GM18511 (cell line): ENCODE data around the gene SPOUT1.
A peak's percentile ranks its signal among the peaks of the same experiment; 100 is the strongest.
"Not testable (repeated sequence)": the region's sequence is repeated elsewhere in the genome, so short reads cannot be mapped to it uniquely, and the experiment has no call there.

Experiments used
- ATAC-seq: cut with Tn5 transposase; IDR thresholded peaks from one replicate; pipeline ENCODE4 v1.9.1; 2021; ENCODE audit warnings: mild to moderate bottlenecking, moderate library complexity; ENCODE audit not compliant: unreplicated experiment

The SPOUT1 gene

GRCh38 chr9:128810873-128811272 lies 18.7 kb downstream of the SPOUT1 start:
- no peak for ATAC-seq

- ATAC-seq = no peak
Measured at GRCh38 chr9:128809831-128810230, 19.8 kb downstream of the SPOUT1 start.

GRCh38 chr9:128809036-128809599 lies 20.5 kb downstream of the SPOUT1 start:
- no peak for ATAC-seq

DNA sequence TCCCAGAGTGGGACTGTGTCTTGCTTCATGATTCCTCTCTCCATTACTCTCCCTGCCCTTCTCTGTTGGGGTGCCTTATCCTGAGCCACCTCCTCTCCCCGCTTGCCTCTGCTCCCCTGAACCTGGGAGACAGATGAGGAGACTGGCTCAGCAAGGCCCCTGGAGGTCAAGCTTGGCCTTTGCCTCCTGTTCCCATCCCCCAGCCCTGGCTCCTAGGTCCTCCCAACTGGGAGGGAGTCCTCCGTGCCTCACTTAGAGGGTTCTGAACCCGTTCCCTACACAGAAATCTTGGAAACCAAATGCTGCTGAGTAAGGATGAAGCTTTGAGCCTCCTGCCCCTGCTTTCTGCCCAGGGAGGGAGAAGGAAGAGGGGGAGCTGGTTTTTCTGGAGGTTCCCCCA lies 21.1 kb downstream of the SPOUT1 start:
- ATAC-seq = no peak

GRCh38 chr9:128807827-128808226 lies 21.8 kb downstream of the SPOUT1 start:
- no peak for ATAC-seq

DNA sequence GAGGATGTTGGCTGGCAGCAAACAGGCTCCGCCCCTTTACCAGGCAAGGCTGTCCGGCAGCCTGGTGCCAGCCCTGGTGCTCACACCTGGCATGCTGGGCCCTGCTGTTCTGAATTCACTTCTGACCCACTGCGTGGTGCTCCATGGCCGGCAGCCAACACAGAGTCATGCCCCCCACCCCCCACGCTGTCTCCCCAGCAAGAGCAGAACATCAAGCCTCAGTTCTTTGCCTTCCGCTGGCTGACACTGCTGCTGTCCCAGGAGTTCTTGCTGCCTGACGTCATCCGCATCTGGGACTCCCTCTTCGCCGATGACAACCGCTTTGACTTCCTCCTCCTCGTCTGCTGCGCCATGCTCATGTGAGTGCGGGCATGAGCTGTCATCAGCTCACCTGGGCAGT lies 23.9 kb downstream of the SPOUT1 start:
- no peak for ATAC-seq

DNA sequence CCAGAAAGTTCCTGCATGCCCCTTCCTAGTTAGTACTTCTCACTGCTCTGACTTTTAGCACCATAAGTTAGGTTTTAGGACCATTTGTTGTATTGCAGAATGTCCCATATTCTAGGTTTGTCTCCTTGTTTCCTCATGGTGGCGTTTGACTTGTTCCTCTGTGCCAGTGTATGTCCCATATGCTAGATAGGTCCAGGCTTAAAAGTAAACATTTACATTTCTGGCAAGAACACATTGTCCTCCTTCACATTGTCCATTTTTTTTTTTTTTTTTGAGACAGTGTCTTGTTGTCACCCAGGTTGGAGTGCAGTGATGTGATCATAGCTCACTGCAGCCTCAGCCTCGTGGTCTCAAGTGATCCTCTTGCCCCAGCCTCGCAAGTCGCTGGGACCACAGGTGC lies 27.1 kb downstream of the SPOUT1 start:
- no peak for ATAC-seq

DNA sequence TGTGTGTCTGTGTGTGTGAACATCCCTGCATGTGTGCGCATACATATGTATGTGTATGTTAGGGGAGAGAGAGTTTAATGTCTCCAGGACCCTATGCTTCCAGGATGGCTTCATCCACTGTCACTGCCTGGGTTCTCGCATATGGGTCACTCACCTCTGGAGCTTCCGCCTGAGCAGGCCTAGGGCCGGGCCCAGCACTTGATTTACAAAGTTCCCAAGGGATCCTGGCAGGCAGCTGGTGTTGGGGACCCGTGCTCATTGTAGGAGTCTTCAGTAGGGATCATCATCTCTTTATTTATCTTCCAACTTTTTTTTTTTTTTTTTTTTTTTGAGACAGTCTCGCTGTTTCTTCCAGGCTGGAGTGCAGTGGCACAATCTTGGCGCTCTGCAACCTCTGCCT lies 29.5 kb downstream of the SPOUT1 start:
- no peak for ATAC-seq

DNA sequence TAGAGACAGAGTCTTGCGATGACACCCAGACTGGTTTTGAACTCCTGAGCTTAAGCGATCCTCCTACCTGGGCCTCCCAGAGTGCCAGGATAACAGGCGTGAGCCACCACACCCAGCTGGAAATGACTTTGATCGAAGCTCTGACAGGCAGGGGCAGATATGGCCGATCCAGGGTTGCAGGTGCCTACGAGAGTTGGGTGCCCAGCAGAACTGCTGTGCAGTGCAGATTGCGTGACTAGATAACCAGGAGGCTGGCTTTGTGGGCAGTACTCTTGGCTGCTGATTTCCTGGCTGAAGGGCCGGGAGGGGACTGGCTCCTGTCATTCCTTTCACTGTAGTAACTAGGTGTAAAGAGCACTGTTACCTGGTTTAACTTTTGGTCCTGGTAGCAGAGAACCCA lies 30.7 kb downstream of the SPOUT1 start:
- ATAC-seq = no peak

GRCh38 chr9:128794961-128795360 lies 34.6 kb downstream of the SPOUT1 start:
- ATAC-seq = not testable (repeated sequence)

DNA sequence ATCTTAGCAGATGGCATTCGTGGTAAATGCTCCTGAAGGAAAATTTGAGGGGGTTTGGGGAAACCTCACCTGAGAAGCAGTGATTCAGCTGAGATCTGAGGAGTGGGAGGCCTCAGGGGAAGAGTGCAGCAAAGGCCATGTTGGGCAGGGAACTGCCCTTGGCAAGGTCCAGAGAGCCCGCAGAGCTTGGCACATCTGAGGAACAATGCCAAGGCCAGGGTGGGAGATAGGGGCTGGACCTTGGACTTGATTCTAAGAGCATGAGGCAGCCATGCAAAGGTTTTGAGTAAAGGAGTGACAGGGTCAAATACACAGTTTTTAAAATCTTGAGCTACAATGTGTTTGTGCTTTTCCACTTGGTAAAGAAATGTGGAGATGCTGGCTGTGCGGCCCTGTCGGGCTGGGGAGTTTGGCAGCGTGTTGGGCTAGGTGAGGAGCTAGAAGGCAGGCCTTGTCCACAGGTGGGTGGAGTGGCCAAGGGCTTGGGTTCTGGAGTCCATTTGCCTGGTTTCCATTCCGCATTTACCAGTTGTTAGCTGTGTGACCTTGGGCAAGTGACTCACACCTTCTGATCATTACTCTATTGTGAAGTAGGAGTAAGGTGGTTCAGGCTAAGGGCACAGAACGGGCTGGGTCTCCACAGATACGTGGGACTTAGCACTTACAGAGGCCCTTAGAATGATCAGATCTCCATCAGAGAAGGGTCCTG lies 36.5 kb downstream of the SPOUT1 start:
- no peak for ATAC-seq

- no peak for ATAC-seq
Measured at GRCh38 chr9:128792134-128792533, 37.5 kb downstream of the SPOUT1 start.

DNA sequence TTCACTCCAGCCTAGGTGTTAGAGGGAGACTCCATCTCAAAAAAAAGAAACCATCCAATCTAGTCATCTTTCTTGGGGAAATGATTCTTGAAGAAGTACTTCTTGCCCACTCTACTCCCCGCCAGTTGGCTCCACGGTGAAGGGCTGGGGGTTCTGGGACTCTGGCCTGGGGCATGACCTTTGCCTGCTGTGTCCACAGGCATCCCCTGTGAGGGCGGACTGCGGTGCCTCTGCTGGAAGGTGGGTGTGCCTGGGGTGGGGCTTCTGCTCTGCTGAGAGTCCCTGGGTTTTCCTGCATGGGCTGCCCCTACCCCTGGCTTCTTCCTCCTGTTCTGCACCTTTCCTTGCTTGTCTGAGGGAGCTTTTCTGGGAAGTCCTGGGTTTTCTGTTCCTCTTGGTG lies 39.1 kb downstream of the SPOUT1 start:
- ATAC-seq = no peak

DNA sequence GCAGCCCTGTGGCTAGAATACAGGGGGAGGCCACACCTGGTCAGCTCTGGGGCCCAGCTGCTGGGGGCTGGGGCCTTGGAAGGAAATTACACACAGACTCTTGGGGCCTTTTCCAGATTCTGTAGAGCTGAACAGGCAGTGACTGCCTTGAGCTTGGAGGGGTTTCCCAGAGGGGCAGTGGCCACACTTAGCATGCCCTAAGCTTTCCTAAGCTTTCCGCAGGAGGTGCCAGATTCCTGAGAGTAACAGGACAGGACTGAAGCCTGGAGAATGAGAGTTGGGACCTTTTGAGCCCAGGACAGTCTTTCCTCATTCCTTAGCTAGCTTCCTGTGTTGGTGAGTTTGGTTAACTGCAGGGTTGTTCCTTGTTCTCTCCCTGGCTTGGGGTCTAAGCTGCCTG lies 41.1 kb downstream of the SPOUT1 start:
- ATAC-seq = no peak

DNA sequence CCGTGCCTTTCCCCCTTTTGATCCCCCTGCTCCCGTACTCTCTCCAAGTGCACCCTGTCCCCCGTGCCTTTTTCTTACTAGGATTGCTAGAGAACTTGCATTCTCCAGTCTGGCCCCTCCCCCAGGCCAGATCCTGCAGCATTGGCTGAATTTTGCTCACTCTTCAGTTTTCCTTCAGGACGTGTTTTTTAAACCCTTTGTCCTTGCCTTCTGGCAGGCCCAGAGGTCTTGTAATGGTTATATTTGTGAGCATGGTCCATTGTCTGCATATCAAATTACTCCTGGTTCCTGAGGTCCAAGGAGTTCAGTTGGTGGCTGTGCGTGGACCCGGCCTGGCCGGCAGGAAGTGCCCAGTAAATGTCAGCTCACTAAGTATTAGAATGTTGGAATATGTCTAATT lies 41.9 kb downstream of the SPOUT1 start:
- ATAC-seq = no peak

DNA sequence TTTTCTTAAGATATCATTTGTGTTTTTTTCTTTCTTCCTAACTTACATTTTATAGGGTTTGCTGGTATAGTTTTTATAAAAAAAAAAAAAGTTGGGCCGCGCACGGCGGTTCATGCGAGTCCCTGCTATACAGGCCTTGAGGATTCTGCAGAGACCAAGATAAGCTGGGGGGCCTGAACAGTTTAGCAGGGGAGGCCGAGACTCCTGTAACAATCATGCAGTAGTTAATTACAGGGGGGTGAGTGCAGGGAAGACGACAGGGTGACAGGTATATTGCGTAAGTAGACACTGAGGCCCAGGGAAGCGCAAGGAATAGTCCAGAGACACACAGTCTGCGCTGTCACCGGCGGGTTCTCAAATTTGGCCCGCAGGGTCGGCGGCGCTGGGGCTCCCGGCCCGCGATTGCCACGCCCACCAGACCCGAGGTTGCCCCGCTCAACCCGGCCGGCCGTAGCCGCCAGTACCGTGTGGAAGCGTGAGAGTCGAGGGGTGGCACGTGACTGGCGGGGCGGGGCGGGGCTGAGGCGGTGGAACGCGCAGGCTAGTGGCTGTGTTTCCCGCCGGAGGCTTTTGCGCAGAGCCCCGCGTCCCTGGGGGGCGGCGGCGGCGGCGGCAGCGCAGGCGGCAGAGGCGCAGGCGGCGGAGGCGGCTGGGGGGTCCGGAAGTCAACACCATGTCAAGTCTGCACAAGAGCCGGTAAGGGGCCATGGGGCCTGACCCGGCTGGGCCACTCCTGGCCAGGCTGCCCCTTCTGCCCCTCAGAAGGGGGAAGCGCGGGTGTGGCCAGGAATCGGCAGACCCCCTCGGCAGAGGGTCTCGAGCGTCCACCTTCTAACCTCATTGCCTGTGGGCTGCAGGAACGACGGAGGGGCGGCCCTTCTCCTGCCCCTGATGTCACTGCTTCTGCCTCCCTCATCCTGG lies 42.7 kb downstream of the SPOUT1 start, which contains the start of gene TBC1D13:
Gene TBC1D13, plus strand, starts transcription at position 573 of the 921 bp plus-strand sequence. Its CDS starts 101 bp downstream, at position 674.
- peak; percentile 92 for ATAC-seq

DNA sequence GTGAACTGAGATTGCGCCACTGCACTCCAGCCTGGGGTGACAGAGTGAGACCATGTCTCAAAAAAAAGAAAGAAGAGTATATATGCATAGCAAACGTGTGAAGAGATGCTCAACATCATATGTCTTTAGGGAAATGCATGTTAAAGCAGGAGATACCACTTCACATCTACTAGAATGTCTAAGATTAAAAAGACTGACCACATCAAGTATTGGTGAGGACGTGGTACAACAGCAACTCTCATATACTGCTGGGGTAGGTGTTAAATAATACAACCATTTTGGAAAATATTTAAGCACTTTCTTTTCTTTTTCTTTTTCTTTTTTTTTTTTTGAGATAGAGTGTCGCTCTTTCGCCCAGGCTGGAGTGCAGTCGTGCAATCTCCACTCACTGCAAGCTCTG lies 44.2 kb downstream of the SPOUT1 start:
- no peak for ATAC-seq

DNA sequence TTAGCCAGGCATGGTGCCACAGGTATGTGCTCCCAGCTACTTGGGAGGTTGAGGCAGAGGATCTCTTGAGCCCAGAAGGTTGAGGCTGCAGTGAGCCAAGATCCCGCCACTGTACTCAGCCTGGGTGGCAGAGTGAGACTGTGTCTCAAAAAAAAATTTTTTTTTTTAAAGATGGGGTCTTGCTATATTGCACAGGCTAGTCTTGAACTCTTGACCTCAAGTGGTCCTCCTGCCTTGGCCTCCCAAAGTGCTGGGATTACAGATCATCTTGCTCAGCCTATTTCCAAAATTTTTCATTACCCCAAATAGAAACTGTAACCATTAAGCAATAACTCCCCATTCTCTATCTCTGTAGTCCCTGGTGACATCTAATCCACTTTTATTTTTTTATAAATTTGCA lies 46.9 kb downstream of the SPOUT1 start:
- ATAC-seq = no peak

DNA sequence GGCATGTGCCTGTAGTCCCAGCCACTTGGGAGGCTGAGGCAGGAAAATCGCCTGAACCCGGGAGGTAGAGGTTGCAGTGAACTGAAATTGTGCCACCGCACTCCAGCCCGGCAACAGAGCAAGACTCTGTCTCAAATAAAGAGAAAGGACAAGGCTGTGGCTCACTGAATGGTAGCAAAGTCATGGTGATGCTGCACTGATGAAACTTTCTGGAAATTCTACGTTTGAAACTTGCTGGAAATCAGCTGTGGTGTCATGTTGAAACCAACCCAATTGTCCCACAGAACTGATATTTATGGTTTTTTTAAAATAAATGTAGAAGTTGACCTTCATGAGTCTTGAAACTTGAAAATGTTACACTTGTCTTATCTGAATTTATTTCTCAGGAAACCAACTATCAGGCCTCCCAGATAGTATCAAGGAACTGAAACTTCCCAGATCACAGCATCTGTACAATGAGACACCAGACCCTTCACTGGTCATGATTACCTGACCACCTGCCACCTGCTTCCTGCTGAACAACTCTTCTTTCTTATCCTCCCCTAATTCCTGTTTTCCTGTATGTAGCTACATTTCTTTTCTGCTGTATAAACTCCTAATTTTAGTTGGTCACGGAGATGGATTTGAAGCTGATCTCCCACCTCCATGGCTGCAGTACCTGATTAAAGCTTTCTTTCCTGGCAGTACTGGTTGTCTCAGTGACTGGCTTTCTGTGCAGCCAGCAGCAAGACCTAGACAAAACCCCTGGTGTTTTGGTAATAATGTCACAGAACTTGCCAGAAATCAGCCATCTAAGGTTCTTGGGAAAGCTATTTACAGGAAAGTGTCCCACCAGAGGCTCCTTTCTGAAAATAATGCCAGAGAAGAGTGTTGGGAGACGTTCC lies 48.2 kb downstream of the SPOUT1 start:
- no peak for ATAC-seq

DNA sequence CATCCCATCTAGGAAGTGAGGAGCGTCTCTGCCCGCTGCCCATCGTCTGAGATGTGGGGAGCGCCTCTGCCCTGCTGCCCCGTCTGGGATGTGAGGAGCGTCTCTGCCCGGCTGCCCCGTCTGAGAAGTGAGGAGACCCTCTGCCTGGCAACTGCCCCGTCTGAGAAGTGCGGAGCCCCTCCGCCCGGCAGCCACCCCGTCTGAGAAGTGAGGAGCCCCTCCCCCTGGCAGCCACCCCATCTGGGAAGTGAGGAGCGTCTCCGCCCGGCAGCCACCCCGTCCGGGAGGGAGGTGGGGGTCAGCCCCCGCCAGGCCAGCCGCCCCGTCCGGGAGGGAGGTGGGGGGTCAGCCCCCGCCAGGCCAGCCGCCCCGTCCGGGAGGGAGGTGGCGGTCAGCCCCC lies 49.5 kb downstream of the SPOUT1 start:
- ATAC-seq = not testable (repeated sequence)

GRCh38 chr9:128774804-128775203 lies 54.8 kb downstream of the SPOUT1 start:
- no peak for ATAC-seq
